ENCODE data around the gene DLG2.
"Not testable (repeated sequence)": the region's sequence is repeated elsewhere in the genome, so short reads cannot be mapped to it uniquely, and the experiment has no call there.

Gene DLG2

GRCh38 chr11:84901991-84902390 is 725.2 kb downstream of the DLG2 start:
- no peak for DNase-seq (ENCODE audit: low spot score)

- no peak for DNase-seq (ENCODE audit: low spot score)
These were observed 727.4 kb downstream of the DLG2 start for GRCh38 chr11:84899740-84900139.

DNA sequence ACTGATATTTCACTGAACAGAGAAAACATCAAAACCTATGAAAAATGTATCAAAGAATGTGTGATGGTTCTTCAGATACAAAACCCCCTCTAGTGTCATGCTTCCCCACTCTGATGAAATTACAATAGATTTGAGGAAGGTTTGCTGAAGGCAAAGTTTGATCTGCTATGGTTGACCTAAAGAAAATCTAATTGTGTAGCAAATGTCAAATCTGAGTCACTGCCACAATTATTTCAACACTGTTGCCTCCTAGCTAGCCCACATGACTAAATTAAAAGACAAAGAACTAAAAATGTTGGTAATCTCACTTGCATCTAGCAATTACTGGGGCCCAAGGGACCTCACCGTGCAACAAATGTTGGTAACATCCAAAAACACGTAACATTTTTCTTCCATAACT is 728.0 kb downstream of the DLG2 start:
- no peak for DNase-seq (ENCODE audit: low spot score)

DNA sequence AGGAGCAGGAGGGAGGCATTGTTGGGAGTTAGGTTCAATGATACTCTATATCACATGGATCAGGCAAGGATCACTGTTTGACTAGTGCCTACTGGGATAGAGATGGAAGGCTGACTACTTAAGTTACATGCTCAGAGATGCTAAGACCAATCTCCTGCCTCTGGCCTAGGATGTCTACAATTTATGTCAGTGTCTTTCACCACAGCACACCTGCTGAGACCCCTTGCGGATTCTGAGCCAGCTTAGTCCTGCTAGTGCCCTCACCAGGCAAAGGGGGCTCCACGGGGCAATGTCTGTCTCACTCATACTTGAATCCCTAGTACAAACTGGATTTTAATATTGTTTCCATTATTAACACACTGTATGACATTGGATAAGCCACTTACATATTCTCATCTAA is 732.5 kb downstream of the DLG2 start:
- no peak for DNase-seq (ENCODE audit: low spot score)

- DNase-seq (ENCODE audit: low spot score): no peak
These were observed 736.5 kb downstream of the DLG2 start for GRCh38 chr11:84890676-84891075.

DNA sequence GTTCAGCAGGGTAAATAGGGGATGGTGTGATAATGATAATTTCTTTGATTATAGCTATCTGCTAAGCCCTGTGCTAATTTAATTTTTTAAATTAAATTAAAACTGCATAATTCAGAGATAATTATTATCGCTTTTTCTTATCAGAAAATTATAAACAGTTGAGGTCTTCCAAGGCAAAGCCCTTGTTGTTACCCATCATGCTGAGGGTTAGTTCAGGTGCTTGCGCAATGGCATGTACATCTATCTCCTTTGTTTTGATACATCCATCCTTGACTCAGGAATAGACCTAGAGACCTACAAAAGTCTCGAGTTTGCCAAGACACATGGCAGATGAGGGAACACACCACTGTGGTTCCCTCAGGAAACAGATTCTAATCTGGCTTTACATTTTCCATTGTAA is 737.6 kb downstream of the DLG2 start:
- DNase-seq (ENCODE audit: low spot score): no peak

GRCh38 chr11:84887055-84887629 is 740.0 kb downstream of the DLG2 start:
- no peak for DNase-seq (ENCODE audit: low spot score)

DNA sequence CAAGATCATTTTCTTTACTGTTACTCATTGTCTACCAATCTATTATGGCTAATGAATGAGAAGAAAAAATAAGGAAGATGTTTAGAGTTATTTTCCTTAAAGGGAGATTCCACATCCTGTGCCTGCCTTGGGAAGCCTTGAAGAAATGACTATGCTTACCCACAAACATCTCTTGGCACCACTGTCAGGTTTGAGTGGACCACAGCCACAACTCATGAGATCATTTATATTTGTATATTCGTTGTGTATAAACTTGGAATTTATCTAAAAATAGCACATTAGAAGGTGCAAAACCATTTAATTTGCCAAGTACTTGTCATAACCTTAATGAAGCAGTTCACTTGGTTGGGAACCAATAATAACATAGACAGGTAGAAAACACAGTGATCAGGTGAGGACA is 740.8 kb downstream of the DLG2 start:
- DNase-seq (ENCODE audit: low spot score): no peak

- no peak for DNase-seq (ENCODE audit: low spot score)
These were observed 742.3 kb downstream of the DLG2 start for GRCh38 chr11:84884836-84885235.

GRCh38 chr11:84882056-84882455 is 745.1 kb downstream of the DLG2 start:
- DNase-seq (ENCODE audit: low spot score): no peak

- no peak for DNase-seq (ENCODE audit: low spot score)
These were observed 756.0 kb downstream of the DLG2 start for GRCh38 chr11:84871116-84871515.

DNA sequence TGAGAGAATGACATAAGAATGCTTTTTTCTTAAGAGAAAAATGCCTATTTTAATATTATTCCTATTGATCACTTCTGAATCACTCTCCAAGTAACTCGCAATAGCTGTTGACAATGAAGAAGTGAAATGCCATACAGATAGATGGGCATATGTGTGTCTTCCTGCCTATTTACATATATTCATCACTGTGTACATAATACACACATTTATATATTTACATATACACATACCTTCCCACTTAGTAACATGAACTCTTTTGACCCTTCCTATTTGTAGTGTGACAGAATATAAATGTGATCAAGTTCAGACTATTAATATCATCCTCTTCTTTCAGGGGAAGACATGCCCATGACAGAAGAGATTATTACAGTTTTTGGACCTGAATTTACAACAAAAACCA is 756.7 kb downstream of the DLG2 start:
- DNase-seq (ENCODE audit: low spot score): no peak

- no peak for DNase-seq (ENCODE audit: low spot score)
These were observed 760.2 kb downstream of the DLG2 start for GRCh38 chr11:84866922-84867321.

DNA sequence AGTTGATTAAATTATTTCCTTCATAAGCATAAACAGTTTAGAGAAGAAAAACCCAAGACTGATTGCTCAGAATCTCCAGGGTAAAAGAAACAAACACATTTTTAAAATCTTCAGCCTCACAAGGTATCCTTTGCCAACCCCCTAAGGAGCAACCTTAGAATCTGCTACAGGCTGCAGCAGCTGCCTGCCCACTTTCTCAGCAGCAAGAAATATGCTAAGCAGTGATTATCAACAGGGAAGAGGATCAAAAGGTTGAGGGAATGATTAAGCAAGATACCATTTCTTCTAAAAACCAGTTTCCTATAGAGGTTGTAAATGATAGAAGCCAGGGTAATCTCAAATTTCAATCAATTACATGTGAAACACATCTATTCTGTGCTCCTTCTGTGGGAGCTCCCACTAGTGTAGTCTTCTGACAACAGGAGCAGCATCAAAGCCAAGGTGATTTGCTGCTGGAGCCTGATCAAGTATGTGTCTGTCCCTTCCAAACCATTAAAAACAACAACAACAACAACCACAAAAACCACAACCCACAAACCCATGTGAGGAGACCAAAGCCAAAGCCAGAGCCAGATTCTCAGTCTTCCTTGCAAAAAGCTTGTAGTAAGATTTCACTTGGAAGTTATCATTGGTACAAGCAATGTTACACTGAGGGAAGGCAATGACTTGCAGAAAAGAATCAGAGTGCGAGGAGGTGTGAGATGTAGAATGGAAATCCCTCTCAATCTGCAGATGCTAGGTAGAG is 761.2 kb downstream of the DLG2 start:
- no peak for DNase-seq (ENCODE audit: low spot score)

- DNase-seq (ENCODE audit: low spot score): no peak
These were observed 761.9 kb downstream of the DLG2 start for GRCh38 chr11:84865257-84865656.

GRCh38 chr11:84857746-84858145 is 769.4 kb downstream of the DLG2 start:
- DNase-seq (ENCODE audit: low spot score): no peak

DNA sequence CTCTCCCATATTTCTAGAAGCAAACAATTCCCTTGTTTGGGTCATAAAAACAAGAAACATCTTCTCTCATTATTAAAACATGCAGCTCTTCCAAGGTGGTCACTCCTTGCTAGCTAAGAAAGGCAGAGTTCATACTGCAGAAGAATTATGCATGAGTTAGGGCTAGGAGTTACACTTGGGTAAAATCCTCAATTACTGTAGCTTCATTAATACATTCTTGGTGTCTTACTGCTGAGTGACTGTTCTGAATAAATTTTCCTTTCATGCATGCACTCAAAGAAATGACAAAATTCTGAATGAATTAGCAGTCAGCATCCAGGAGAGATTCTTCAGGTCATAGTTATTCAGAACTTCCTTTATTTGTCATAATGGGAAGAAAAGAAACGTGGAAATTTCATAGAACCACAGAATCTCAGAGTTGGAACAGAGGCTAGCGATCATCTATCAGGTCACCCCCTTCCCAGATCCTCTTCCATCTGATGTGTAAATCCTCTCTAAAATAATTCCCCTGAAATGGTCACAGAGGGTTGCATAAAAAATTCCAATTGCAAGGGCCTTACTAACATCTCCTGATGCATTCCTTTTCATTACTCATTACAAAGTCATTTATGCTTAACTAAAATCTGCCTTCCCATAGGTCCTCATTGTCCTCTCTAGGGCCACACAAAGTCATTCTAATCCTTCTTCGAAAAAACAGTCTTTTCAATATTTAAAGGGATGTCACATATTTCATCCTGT is 771.5 kb downstream of the DLG2 start:
- DNase-seq (ENCODE audit: low spot score): no peak

GRCh38 chr11:84854498-84854880 is 772.7 kb downstream of the DLG2 start:
- DNase-seq (ENCODE audit: low spot score): no peak

DNA sequence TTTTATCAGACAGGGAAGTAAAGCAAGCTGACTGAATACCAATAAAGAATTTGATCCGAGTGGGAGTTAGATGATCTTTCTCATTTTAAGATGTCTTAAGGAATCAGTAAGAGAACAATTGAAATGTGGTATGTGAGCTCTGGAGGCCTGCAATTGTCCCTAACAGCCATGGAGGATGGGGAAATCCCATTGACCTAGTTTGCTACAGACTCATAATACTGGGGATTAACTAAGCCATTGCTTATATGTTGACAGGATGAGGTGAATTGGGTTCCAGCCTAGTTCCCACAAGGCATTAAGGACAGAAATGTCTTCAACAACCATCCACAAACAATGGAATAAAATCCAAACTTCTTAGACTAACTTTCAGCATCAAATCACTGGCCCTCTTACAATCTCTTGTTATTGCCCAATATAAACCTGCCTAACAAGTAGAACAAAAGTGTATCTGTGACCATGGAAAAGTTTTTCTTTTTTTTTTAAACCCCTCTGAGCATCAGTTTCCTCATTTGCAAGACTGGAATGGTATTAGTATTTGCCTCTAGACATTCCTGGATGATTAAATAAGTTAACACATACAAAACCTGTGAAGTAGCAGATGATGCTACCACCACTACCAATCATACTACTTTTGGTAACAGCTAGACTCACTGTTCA is 773.2 kb downstream of the DLG2 start:
- no peak for DNase-seq (ENCODE audit: low spot score)

DNA sequence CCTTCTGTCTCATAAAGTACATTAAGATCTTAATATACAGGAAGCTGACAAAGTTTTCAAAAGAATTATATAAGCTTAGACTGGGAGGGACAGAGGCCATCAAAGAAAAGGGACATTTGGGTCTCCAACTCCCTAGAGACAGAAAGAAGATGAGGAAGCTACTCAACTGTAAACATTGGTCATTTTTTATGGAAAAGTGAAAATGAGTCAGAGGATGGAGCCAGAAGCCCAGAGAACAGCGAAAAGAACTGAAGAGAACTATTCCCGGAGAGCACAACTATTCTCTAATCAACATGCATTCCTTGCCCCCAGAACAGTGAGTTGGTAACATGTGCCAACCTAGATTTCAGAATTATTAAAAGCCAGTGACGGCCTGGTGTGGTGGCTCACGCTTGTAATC is 779.3 kb downstream of the DLG2 start:
- no peak for DNase-seq (ENCODE audit: low spot score)

DNA sequence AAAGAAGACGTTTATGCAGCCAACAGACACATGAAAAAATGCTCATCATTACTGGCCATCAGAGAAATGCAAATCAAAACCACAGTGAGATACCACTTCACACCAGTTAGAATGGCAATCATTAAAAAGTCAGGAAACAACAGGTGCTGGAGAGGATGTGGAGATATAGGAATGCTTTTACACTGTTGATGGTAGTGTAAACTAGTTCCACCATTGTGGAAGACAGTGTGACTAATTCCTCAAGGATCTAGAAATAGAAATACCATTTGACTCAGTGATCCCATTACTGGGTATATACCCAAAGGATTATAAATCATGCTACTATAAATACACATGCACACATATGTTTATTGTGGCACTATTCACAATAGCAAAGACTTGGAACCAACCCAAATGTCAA is 786.9 kb downstream of the DLG2 start:
- DNase-seq (ENCODE audit: low spot score): not testable (repeated sequence)

DNA sequence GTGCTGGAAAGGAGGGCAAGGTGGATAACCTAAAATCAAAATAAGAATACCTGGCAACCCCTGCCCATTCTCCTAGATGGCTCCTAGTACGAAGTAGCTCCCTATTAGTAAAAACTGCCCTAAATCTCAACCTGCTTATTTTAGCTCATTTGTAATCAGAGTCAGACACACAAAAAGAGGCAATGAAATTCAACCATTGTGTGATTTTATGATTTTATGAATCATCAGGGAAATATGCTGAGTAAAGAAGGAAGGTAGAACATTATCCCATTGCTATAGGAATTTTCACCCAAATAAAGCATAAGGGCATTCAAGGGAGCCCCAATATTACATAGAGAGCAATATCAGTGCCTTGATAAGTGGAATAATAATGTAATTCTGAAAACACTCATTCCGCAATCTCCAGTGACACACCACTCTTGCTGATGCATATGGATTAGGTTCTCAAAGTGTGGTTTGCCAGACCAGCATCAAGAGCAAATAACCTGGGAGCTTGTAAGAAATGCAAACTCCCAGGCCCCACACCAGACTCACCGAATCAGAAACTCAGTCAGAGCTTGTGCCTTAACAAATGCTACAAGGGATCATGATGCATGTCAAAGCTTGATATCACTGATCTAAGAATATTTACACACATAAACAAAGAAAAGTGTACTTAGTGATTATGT is 789.6 kb downstream of the DLG2 start:
- DNase-seq (ENCODE audit: low spot score): no peak
